ENCODE data around the gene ACOT6. TPM values are rescaled to one million over a fixed set of nuclear protein-coding genes. Genes with fewer than 3 reads are reported as not detected.

Gene ACOT6
- total and polyA plus RNA-seq, 2 donors (not counting 3 experiments of a cell fraction or from before 2014, with no cell fraction given) = not detected

- Histone ChIP-seq H3K4me1 (ENCODE audit: control insufficient read depth, extremely low read depth, insufficient read depth, low read length) (peaks cover 5% of the 10 kb centered on the region), H3K27ac (ENCODE audit: insufficient read depth, low read depth, low read length) (no peak overlapping the region), H2AFZ (ENCODE audit: low read depth, low read length) (peak overlapping the region; percentile 65), H3K4me2 (ENCODE audit: insufficient read depth, low read length) (peak overlapping the region; percentile 51), H3K9me3 (replicated peaks; ENCODE audit: control insufficient read depth, insufficient read depth, low read length) (no peaks in the 10 kb centered on the region), H4K20me1 (replicated peaks; ENCODE audit: control insufficient read depth, extremely low read depth, insufficient read depth, low read length) (no peaks in the 10 kb centered on the region), H3K36me3 (ENCODE audit: control insufficient read depth in 2 of 2, extremely low read depth in 1 of 2, insufficient read depth in 2 of 2, low read length in 2 of 2) (no peaks in the 10 kb centered on the region), H3K9me1 (replicated peaks; ENCODE audit: control insufficient read depth, extremely low read depth, insufficient read depth, low read length) (no peaks in the 10 kb centered on the region), H3K9ac (replicated peaks; ENCODE audit: extremely low read depth, insufficient read depth, low read length) (peak overlapping the region; percentile 7), H3K27me3 (ENCODE audit: control insufficient read depth in 2 of 2, insufficient read depth in 2 of 2, low read length in 2 of 2) (no peaks in the 10 kb centered on the region), H3K79me2 (ENCODE audit: control insufficient read depth, insufficient read depth, low read length) (no peaks in the 10 kb centered on the region), H3K4me3 (replicated peaks in 1 of 3; ENCODE audit: insufficient read depth in 1 of 3, low read depth in 1 of 3, low read length in 3 of 3) (peak overlapping the region; percentile 52 to 62 (median 58))
- no peak for TF ChIP-seq GATA2 (IDR thresholded peaks at IDR 0.05; ENCODE audit: insufficient read depth, insufficient read length, low read depth, low read length)
- TF ChIP-seq MYC (IDR thresholded peaks at IDR 0.05; ENCODE audit: low read depth, low read length) = no peak
- TF ChIP-seq POLR2AphosphoS5 (IDR thresholded peaks at IDR 0.05; ENCODE audit: insufficient read depth, low read depth, low read length) = no peak
- TF ChIP-seq JUN (IDR thresholded peaks at IDR 0.05; ENCODE audit: borderline replicate concordance, insufficient read depth, insufficient read length, low read depth) = no peak
- no peak for TF ChIP-seq POLR2A (IDR thresholded peaks at IDR 0.05; ENCODE audit: low read depth, low read length)
- BruUV-seq (replicated peaks) = no TSS peak
- peak; percentile 26 for FAIRE-seq
- dilution Hi-C loops (cut with MboI; ENCODE audit: extremely low pct_ligation_motif_present, low sequenced_read_pairs) = no loop called here
- POLR2A ChIA-PET = interaction anchor here (0.8 kb wide), 1 partner anchor 44 kb away, joined by 3 read pairs; the partner anchor contains the start of gene ACOT2
- no peak for DNase-seq (ENCODE audit: low read depth, low spot score)
- CTCF ChIA-PET = interaction anchor here (0.8 to 1.7 kb wide), 7 partner anchors 20 to 239 kb away, joined by 3 to 10 read pairs (median 4); partner anchors contain the start of genes ACOT2 and PTGR2
- intact Hi-C loops (cut with micrococcal nuclease) = no loop called here
These were observed 698 bp downstream of the ACOT6 start for GRCh38 chr14:73613046-73613383.

- Histone ChIP-seq H3K27me3 (ENCODE audit: control insufficient read depth in 2 of 2, insufficient read depth in 2 of 2, low read length in 2 of 2) (no peaks in the 10 kb centered on the region), H3K9me3 (replicated peaks; ENCODE audit: control insufficient read depth, insufficient read depth, low read length) (no peaks in the 10 kb centered on the region), H4K20me1 (replicated peaks; ENCODE audit: control insufficient read depth, extremely low read depth, insufficient read depth, low read length) (no peaks in the 10 kb centered on the region), H3K4me3 (replicated peaks in 1 of 3; ENCODE audit: insufficient read depth in 1 of 3, low read depth in 1 of 3, low read length in 3 of 3) (peak overlapping the region in 1 of 3 experiments; percentile 52), H3K36me3 (ENCODE audit: control insufficient read depth in 2 of 2, extremely low read depth in 1 of 2, insufficient read depth in 2 of 2, low read length in 2 of 2) (no peaks in the 10 kb centered on the region), H3K9me1 (replicated peaks; ENCODE audit: control insufficient read depth, extremely low read depth, insufficient read depth, low read length) (no peaks in the 10 kb centered on the region), H3K27ac (ENCODE audit: insufficient read depth, low read depth, low read length) (no peak overlapping the region), H3K79me2 (ENCODE audit: control insufficient read depth, insufficient read depth, low read length) (no peaks in the 10 kb centered on the region), H3K4me1 (ENCODE audit: control insufficient read depth, extremely low read depth, insufficient read depth, low read length) (peaks cover 5% of the 10 kb centered on the region), H3K4me2 (ENCODE audit: insufficient read depth, low read length) (no peak overlapping the region), H3K9ac (replicated peaks; ENCODE audit: extremely low read depth, insufficient read depth, low read length) (no peak overlapping the region), H2AFZ (ENCODE audit: low read depth, low read length) (no peak overlapping the region)
- no peak for FAIRE-seq
- ChIA-PET CTCF (interaction anchor here (1.0 to 1.7 kb wide), 7 partner anchors 8 to 238 kb away, joined by 3 to 10 read pairs (median 4); partner anchors contain the start of genes ACOT2 and PTGR2), POLR2A (no interaction called here)
- no peak for DNase-seq (ENCODE audit: low read depth, low spot score)
- intact Hi-C loops (cut with micrococcal nuclease) (no loop called here), dilution Hi-C loops (cut with MboI; ENCODE audit: extremely low pct_ligation_motif_present, low sequenced_read_pairs) (no loop called here)
- TF ChIP-seq CTCF (IDR thresholded peaks at IDR 0.05; ENCODE audit: extremely low read depth in 1 of 2, insufficient read depth in 1 of 2, low read depth in 1 of 2, low read length in 2 of 2) = no peak
- no TSS peak for BruUV-seq (replicated peaks)
These were observed 1.2 kb downstream of the ACOT6 start for GRCh38 chr14:73613419-73613963.

Measured in endothelial cell of umbilical vein (primary cell).